LNCAP (cell line): Measurements from ENCODE around the gene HTRA2.
A peak's percentile ranks its signal among the peaks of the same experiment; 100 is the strongest.

Experiments
- TF ChIP-seq, protein P1 (sequence below): fragments of 450-650 bp; IDR thresholded peaks from 2 replicates; pipeline ENCODE4 v1.5.1; 2017; ENCODE audit warnings: mild to moderate bottlenecking

The HTRA2 gene

GRCh38 chr2:74536166-74536950, 6.6 kb downstream of the HTRA2 start:
- TF ChIP-seq, protein P1, sequence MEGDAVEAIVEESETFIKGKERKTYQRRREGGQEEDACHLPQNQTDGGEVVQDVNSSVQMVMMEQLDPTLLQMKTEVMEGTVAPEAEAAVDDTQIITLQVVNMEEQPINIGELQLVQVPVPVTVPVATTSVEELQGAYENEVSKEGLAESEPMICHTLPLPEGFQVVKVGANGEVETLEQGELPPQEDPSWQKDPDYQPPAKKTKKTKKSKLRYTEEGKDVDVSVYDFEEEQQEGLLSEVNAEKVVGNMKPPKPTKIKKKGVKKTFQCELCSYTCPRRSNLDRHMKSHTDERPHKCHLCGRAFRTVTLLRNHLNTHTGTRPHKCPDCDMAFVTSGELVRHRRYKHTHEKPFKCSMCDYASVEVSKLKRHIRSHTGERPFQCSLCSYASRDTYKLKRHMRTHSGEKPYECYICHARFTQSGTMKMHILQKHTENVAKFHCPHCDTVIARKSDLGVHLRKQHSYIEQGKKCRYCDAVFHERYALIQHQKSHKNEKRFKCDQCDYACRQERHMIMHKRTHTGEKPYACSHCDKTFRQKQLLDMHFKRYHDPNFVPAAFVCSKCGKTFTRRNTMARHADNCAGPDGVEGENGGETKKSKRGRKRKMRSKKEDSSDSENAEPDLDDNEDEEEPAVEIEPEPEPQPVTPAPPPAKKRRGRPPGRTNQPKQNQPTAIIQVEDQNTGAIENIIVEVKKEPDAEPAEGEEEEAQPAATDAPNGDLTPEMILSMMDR: no peak

DNA sequence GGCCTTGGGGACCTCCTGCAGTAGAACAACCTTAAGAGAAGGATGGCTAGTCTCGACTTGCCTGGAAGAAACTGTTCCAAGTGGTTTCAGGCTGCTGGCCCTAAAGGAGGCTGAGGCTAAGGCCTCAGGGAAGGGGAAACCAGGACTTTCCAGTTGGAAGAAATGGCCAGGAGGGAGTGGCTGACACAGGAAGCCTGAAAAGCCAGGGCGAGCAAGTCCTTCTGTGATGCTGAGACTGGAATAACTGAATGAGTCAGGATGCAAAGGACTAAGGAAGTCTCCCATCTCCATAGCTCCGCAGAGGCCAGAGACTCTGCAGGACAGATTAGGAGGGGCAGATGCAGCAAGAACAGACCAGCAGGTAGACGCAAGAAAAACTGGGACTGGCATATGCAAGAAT, 7.4 kb downstream of the HTRA2 start:
- TF ChIP-seq, protein P1: no peak

DNA sequence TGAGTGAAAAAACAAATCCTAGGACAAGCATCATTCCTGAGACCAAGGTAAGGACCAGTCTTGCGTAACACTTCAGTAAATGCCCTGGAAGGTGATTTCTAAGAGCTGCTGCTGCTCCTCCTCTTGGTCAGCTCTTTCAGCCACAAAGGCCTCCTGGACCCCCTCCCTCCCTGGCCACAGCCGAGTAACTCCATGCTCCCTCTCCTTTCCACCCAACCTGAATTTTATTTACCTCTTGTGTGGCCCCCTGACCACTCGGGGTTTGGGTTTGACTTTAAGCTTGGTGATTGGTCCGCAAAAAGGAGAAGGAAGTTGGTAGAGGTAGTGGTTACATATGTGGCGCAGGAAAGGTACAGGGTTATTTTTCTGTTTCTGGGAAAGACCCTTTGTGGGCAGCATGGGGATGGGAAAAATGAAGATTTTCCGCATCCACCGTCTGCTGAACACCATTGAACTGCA, 9.2 kb downstream of the HTRA2 start:
- TF ChIP-seq, protein P1: no peak

DNA sequence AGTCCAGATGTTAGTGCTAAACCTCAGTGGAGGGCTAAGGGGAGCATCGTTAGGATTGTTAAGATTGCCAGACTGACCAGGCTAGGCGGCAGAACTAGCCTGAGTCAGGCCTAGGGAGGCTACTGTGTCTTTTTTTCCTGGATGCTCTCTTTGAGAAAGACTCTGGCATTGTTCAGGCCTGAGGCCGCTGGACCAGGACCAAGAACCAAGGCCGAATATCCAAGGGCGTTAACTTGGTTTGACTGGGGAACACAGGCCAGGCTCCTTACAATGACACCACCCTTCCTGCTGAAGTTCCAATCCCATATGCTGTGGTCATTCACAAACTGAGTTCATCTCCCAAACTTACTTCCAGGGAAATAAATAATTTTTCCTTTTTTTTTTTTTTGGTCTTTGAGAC, 10.6 kb downstream of the HTRA2 start:
- TF ChIP-seq, protein P1: no peak

- TF ChIP-seq, protein P1: no peak
These were observed 13.2 kb downstream of the HTRA2 start for GRCh38 chr2:74542978-74543377.

- TF ChIP-seq, protein P1: peak; percentile 18; the same call in 1 of the 2 replicates
These were observed 14.9 kb downstream of the HTRA2 start for GRCh38 chr2:74544634-74545033.

- TF ChIP-seq, protein P1: no peak
These were observed 16.3 kb downstream of the HTRA2 start for GRCh38 chr2:74546004-74546403.
